ENCODE results near the gene GAB3. TPM values are rescaled to one million over a fixed set of nuclear protein-coding genes. Genes with fewer than 3 reads are reported as not detected.

GAB3 gene
- total and polyA plus RNA-seq, 9 of the 15 experiments (the other 6 are each of a cell fraction or from before 2014, with no cell fraction given), result 16.1 to 31.4 (median 20.2) TPM

DNA sequence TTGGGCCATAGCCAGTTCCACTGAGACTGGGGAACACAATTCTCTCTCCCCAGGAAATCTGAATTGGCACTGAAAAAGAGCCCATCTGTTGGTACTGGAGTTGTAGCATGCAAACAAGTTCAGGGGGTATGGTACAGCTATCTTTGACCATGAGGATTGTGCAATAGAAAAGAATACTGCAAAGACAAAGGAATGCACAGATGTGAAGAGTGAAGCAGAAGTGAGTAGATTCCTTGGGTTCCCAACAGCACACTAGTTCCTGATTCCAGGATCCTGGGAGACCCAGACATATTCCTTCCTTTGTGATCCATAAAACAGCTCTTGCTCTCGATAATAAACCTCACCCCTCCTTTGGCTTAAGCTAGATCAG, 54.2 kb downstream of the GAB3 start:
- Histone ChIP-seq H3K9me1 (ENCODE audit: control insufficient read depth, insufficient read depth, low read length) (no peaks in the 10 kb centered on the region), H4K20me1 (replicated peaks; ENCODE audit: control insufficient read depth, insufficient read depth, low read length) (no peaks in the 10 kb centered on the region), H3K9me3 (replicated peaks; ENCODE audit: control insufficient read depth, insufficient read depth, low read depth, low read length) (no peaks in the 10 kb centered on the region), H3K4me1 (replicated peaks in 1 of 2; ENCODE audit: control insufficient read depth in 2 of 2, insufficient read depth in 2 of 2, low read length in 2 of 2) (no peaks in the 10 kb centered on the region), H3K36me3 (ENCODE audit: control insufficient read depth, insufficient read depth, low read length) (peaks cover 71% of the 10 kb centered on the region), H3K4me2 (ENCODE audit: insufficient read depth, low read length) (no peak overlapping the region), H3K9ac (ENCODE audit: insufficient read depth in 1 of 2, low read depth in 2 of 2, low read length in 2 of 2) (no peak overlapping the region), H3K27me3 (ENCODE audit: control insufficient read depth in 2 of 2, insufficient read depth in 2 of 2, low read length in 2 of 2) (no peaks in the 10 kb centered on the region), H3K27ac (ENCODE audit: extremely low read depth, low read depth, low read length) (no peak overlapping the region), H3K4me3 (no peak overlapping the region), H2AFZ (ENCODE audit: low read depth, low read length) (no peak overlapping the region), H3K79me2 (ENCODE audit: control insufficient read depth, insufficient read depth, low read length) (no peaks in the 10 kb centered on the region)
- WGBS (ENCODE audit: insufficient coverage, low coverage, missing lambda C conversion rate), result 83% methylated on average over 1 of the region's 1 CpG
- no peak for ATAC-seq
- ChIA-PET CTCF (ENCODE audit: low intra/inter-chr PET ratio) (no interaction called here), POLR2A (interaction anchor here (0.9 kb wide), 1 partner anchor 8 kb away, joined by 3 read pairs; no protein-coding TSS in a partner anchor)
- in situ Hi-C loops (cut with MboI) (loop anchor here (25.0 kb wide), 1 partner anchor 791 kb away; no protein-coding TSS in a partner anchor), intact Hi-C loops (cut with micrococcal nuclease) (no loop called here)
- TF ChIP-seq NRF1 (conservative IDR thresholded peaks at IDR 0.05 in 1 of 2, IDR thresholded peaks at IDR 0.05 in 1 of 2) (no peak), MLX (CRISPR knock-in tag; conservative IDR thresholded peaks at IDR 0.05) (no peak), CEBPG (CRISPR knock-in tag; IDR thresholded peaks at IDR 0.05) (no peak), CEBPG (tag; conservative IDR thresholded peaks at IDR 0.05 in 1 of 2, IDR thresholded peaks at IDR 0.05 in 1 of 2) (0 out of 4 replicates have a peak, but pooled peaks of 1 of the 2 experiments have one; percentile 25), KLF1 (tag; IDR thresholded peaks at IDR 0.05) (no peak)
- TF ChIP-seq, protein P1, sequence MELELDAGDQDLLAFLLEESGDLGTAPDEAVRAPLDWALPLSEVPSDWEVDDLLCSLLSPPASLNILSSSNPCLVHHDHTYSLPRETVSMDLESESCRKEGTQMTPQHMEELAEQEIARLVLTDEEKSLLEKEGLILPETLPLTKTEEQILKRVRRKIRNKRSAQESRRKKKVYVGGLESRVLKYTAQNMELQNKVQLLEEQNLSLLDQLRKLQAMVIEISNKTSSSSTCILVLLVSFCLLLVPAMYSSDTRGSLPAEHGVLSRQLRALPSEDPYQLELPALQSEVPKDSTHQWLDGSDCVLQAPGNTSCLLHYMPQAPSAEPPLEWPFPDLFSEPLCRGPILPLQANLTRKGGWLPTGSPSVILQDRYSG (tag; conservative IDR thresholded peaks at IDR 0.05; ENCODE audit: low read depth), result no peak
- TF ChIP-seq, protein P2, sequence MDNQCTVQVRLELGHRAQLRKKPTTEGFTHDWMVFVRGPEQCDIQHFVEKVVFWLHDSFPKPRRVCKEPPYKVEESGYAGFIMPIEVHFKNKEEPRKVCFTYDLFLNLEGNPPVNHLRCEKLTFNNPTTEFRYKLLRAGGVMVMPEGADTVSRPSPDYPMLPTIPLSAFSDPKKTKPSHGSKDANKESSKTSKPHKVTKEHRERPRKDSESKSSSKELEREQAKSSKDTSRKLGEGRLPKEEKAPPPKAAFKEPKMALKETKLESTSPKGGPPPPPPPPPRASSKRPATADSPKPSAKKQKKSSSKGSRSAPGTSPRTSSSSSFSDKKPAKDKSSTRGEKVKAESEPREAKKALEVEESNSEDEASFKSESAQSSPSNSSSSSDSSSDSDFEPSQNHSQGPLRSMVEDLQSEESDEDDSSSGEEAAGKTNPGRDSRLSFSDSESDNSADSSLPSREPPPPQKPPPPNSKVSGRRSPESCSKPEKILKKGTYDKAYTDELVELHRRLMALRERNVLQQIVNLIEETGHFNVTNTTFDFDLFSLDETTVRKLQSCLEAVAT (IDR thresholded peaks at IDR 0.05), result no peak
- DNase-seq (ENCODE audit: extremely low read depth in 1 of 4, low spot score in 3 of 4), result no peak
- no peak for FAIRE-seq
- BruUV-seq (replicated peaks), result no TSS peak

All from K562 (cell line).